PFSK-1 (cell line): ENCODE results near the gene TNRC18.

Experiments
- FOXP2 ChIP-seq: optimal IDR thresholded peaks from 2 replicates; pipeline ENCODE3; 2011; ENCODE audit warnings: borderline replicate concordance, control low read depth, inconsistent platforms; ENCODE audit not compliant: insufficient read depth; ENCODE audit errors: extremely low read length, extremely low read depth
- POLR2AphosphoS5 ChIP-seq: IDR thresholded peaks from 2 replicates; pipeline ENCODE4 v1.6.1; 2012; ENCODE audit warnings: low read depth, mild to moderate bottlenecking, control low read depth, low read length, moderate library complexity
- REST ChIP-seq, 2 experiments: IDR thresholded peaks; 2 replicates each; pipeline versions ENCODE4 v1.6.1 to v1.8.0; 2011 to 2012; ENCODE audit warnings: low read depth in 2 of 2, low read length in 2 of 2, control low read depth in 1 of 2, inconsistent platforms in 1 of 2, mild to moderate bottlenecking in 1 of 2, moderate library complexity in 1 of 2; ENCODE audit not compliant: insufficient read depth in 1 of 2
- SIN3A ChIP-seq: IDR thresholded peaks from 2 replicates; pipeline ENCODE4 v1.6.1; 2012; ENCODE audit warnings: mild to moderate bottlenecking, low read length, moderate library complexity, borderline replicate concordance; ENCODE audit not compliant: insufficient read depth
- TAF1 ChIP-seq: IDR thresholded peaks from 2 replicates; pipeline ENCODE4 v1.6.1; 2012; ENCODE audit warnings: low read length, control low read depth, borderline replicate concordance; ENCODE audit not compliant: insufficient read depth

Gene TNRC18

GRCh38 chr7:5422396-5423305 lies 983 bp downstream of the TNRC18 start:
- TF ChIP-seq TAF1 = 0 out of 2 replicates have a peak, but pooled peaks have one; percentile 13
- TF ChIP-seq REST (IDR thresholded peaks at IDR 0.05; ENCODE audit: insufficient read depth in 1 of 2, low read depth in 2 of 2, low read length in 2 of 2) = no peak
- no peak for TF ChIP-seq SIN3A
- no peak for TF ChIP-seq FOXP2
- 0 out of 2 replicates have a peak, but pooled peaks have one; percentile 7 for TF ChIP-seq POLR2AphosphoS5

GRCh38 chr7:5421714-5422395 lies 1.8 kb downstream of the TNRC18 start:
- TF ChIP-seq TAF1 (no peak), POLR2AphosphoS5 (peak; percentile 28; the same call in 1 of the 2 replicates), SIN3A (no peak; the same call in 1 of the 2 replicates), REST (IDR thresholded peaks at IDR 0.05; ENCODE audit: insufficient read depth in 1 of 2, low read depth in 2 of 2, low read length in 2 of 2) (no peak)

GRCh38 chr7:5420881-5421713 lies 2.5 kb downstream of the TNRC18 start:
- TF ChIP-seq REST (IDR thresholded peaks at IDR 0.05; ENCODE audit: insufficient read depth in 1 of 2, low read depth in 2 of 2, low read length in 2 of 2) (no peak), POLR2AphosphoS5 (no peak), TAF1 (no peak), FOXP2 (no peak), SIN3A (no peak; the same call in 1 of the 2 replicates)

- TF ChIP-seq SIN3A = no peak
- TF ChIP-seq REST (IDR thresholded peaks at IDR 0.05; ENCODE audit: insufficient read depth in 1 of 2, low read depth in 2 of 2, low read length in 2 of 2) = no peak
- no peak for TF ChIP-seq POLR2AphosphoS5
- no peak for TF ChIP-seq FOXP2
- no peak for TF ChIP-seq TAF1
Observed at GRCh38 chr7:5420067-5420880, 3.4 kb downstream of the TNRC18 start.
